Non-pigmented ciliary epithelial cell (primary cell): ENCODE results near the gene UBE2O.

ENCODE experiments used
- DNase-seq: peaks from one replicate; pipeline ENCODE4 v3.0.0-alpha.2; 2010; ENCODE audit warnings: low read depth

The UBE2O gene

GRCh38 chr17:76452660-76453430 is at the start of gene UBE2O:
Gene UBE2O (minus strand): TSS chr17:76453152. CDS start chr17:76453141, 11 bp downstream.
- DNase-seq = no peak

GRCh38 chr17:76501827-76502307 is 48.9 kb upstream of the UBE2O start:
- DNase-seq = no peak

- no peak for DNase-seq
Observed at GRCh38 chr17:76501018-76501826, 48.3 kb upstream of the UBE2O start, which contains the start of gene RHBDF2. Gene RHBDF2 (minus strand): TSS chr17:76501423. CDS start chr17:76481524, 19,899 bp downstream.

GRCh38 chr17:76500747-76501017 is 47.7 kb upstream of the UBE2O start:
- no peak for DNase-seq

GRCh38 chr17:76500074-76500746 is 47.3 kb upstream of the UBE2O start:
- DNase-seq = no peak

- no peak for DNase-seq
Observed at GRCh38 chr17:76499267-76499667, 46.3 kb upstream of the UBE2O start.

GRCh38 chr17:76498876-76499251 is 45.9 kb upstream of the UBE2O start:
- DNase-seq = no peak

- no peak for DNase-seq
Observed at GRCh38 chr17:76497979-76498875, 45.3 kb upstream of the UBE2O start.

- no peak for DNase-seq
Observed at GRCh38 chr17:76497699-76497978, 44.7 kb upstream of the UBE2O start.

- DNase-seq = no peak
Observed at GRCh38 chr17:76496464-76496863, 43.5 kb upstream of the UBE2O start.

- DNase-seq = no peak
Observed at GRCh38 chr17:76495663-76496400, 42.9 kb upstream of the UBE2O start.

GRCh38 chr17:76493505-76494167 is 40.7 kb upstream of the UBE2O start:
- no peak for DNase-seq

GRCh38 chr17:76492989-76493501 is 40.1 kb upstream of the UBE2O start:
- peak; percentile 44 for DNase-seq

GRCh38 chr17:76492123-76492988 is 39.4 kb upstream of the UBE2O start:
- no peak for DNase-seq

- DNase-seq = no peak
Observed at GRCh38 chr17:76491271-76492122, 38.5 kb upstream of the UBE2O start.

GRCh38 chr17:76490112-76490710 is 37.3 kb upstream of the UBE2O start:
- DNase-seq = no peak

- no peak for DNase-seq
Observed at GRCh38 chr17:76487451-76488192, 34.7 kb upstream of the UBE2O start.
